Pancreas (tissue), 10 donors: ENCODE data around the gene ABHD4. TPM values are rescaled to one million over a fixed set of nuclear protein-coding genes. Genes with fewer than 3 reads are reported as not detected.

ENCODE experiments used
- ATAC-seq, 4 donors: fragments of 200-7000 bp; cut with Tn5 transposase; one replicate each; pipeline versions ENCODE4 v1.8.0 to v1.9.1; 2020; ENCODE audit warnings: mild to moderate bottlenecking in 4 of 4, moderate library complexity in 4 of 4
- DNase-seq, 6 donors: peaks; one replicate each; pipeline ENCODE4 v3.0.0-alpha.2; 2020
- FAIRE-seq: peaks from 2 replicates; lab custom pipeline; 2012; peaks lifted over from hg19 to GRCh38; lab: Jason Lieb, UNC
- H3K27ac ChIP-seq, 4 donors: fragments of 200-600 bp; sonication (generic); 1 replicate in 3 of 4; 2 replicates in 1 of 4; pipeline versions ENCODE4 v1.5.0 to v1.8.0; 2020
- H3K27me3 ChIP-seq, 4 donors: fragments of 200-600 bp; one replicate each; pipeline ENCODE4 v1.8.0; 2021
- H3K36me3 ChIP-seq, 3 donors: fragments of 200-600 bp; sonication (generic) in 1 of 3; one replicate each; pipeline versions ENCODE4 v1.5.0 to v1.8.0; 2020 to 2021
- H3K4me1 ChIP-seq, 3 donors: fragments of 200-600 bp; one replicate each; pipeline ENCODE4 v1.8.0; 2021
- H3K4me3 ChIP-seq, 4 donors: fragments of 200-600 bp; sonication (generic) in 2 of 4; one replicate each; pipeline versions ENCODE4 v1.5.0 to v1.8.0; 2020 to 2021
- H3K9me3 ChIP-seq, 4 donors: fragments of 200-600 bp; one replicate each; pipeline ENCODE4 v1.8.0; 2021
- CTCF ChIP-seq, 4 donors: fragments of 200-600 bp; sonication (generic) in 3 of 4; IDR thresholded peaks; one replicate each; pipeline versions ENCODE4 v1.5.0 to v1.8.0; 2021; ENCODE audit warnings: antibody characterized with exemption in 4 of 4
- WGBS, 2 donors: extraction: QIAGEN DNeasy Blood & Tissue Kit; methylation state at CpG; one replicate each; pipeline ENCODE4 v1.1.7; 2013; 5-methylcytosine and 5-hydroxymethylcytosine counted together
- intact Hi-C, 3 donors: fragments of 100-400 bp; cut with DNase I; formaldehyde crosslinking; loops; one replicate each; pipeline versions ENCODE4 v1.11.1 to v1.14.2; 2022
- polyA plus RNA-seq, 2 donors: library from polyadenylated mRNA; stranded (reverse); fragments of 200-250 nt; gene quantifications; one replicate each; pipeline ENCODE4 v1.2.3, GENCODE V29; 2013
- total RNA-seq, 6 donors: library from RNA; stranded (reverse); fragmentation: NEBNext Ultra II Directional in 4 of 6; extraction: Animal tissue kit (Norgen Biotek cat#: 25700) in 4 of 6; gene quantifications; one replicate each; pipeline versions ENCODE4 v1.2.1 to v1.2.4, GENCODE V29; 2021 to 2023
- donor health status: healthy with polysubstance abuse.
- donor health status: DM: no; HTN: no; CAD: no; lungs with moderate emphysema.
- donor health status: DM: no; HTN: no; CAD: no.
- donor health status: control.
- donor health status: control.
- donor health status: Bipolar disorder and iron deficiency.
- donor health status: DM: yes; HTN: yes; CAD: no.
- donor health status: DM: no; HTN: no; CAD: no.
- donor health status: DM: no; HTN: no; CAD: no.
- donor health status: DM: yes; HTN: yes; CAD: no.

ABHD4 gene
- total and polyA plus RNA-seq, 8 donors, result 7.6 to 25.9 (median 11.8) TPM

- WGBS, 2 donors, result 85 to 87% methylated on average over 6 of the region's 6 CpGs
- H3K36me3 ChIP-seq, result peaks cover 0 to 95% (median 26%) of the 10 kb centered on the region in 3 donors
These were observed 8.3 kb downstream of the ABHD4 start for GRCh38 chr14:22606380-22606779.

GRCh38 chr14:22607291-22607690, 9.2 kb downstream of the ABHD4 start:
- no peak for DNase-seq
- intact Hi-C loops, result loop anchor here in 1 of 3 donors (10.0 kb wide), 1 partner anchor 48 kb away; no protein-coding TSS in a partner anchor
- TF ChIP-seq CTCF (IDR thresholded peaks at IDR 0.05), result no peak
- Histone ChIP-seq H3K9me3 (no peaks in the 10 kb centered on the region), H3K27ac (no peak overlapping the region), H3K4me3 (no peak overlapping the region), H3K36me3 (peaks cover 0 to 94% (median 25%) of the 10 kb centered on the region in 3 donors), H3K27me3 (no peaks in the 10 kb centered on the region), H3K4me1 (no peaks in the 10 kb centered on the region)
- ATAC-seq, result no peak
- 75 to 81% methylated on average over 3 of the region's 3 CpGs for WGBS, 2 donors
- no peak for FAIRE-seq

More at GRCh38 chr14:22606380-22606779, 8.3 kb downstream of the ABHD4 start:
- H3K4me3 ChIP-seq, result no peak overlapping the region
- no peak overlapping the region for H3K27ac ChIP-seq
- ATAC-seq (no peak), DNase-seq (no peak), FAIRE-seq (no peak)
- no peaks in the 10 kb centered on the region for H3K4me1 ChIP-seq
- H3K9me3 ChIP-seq, result no peaks in the 10 kb centered on the region
- H3K27me3 ChIP-seq, result no peaks in the 10 kb centered on the region
- intact Hi-C loops, result loop anchor here in 1 of 3 donors (10.0 kb wide), 1 partner anchor 48 kb away; no protein-coding TSS in a partner anchor
- no peak for TF ChIP-seq CTCF (IDR thresholded peaks at IDR 0.05)

GRCh38 chr14:22610931-22611330, 12.8 kb downstream of the ABHD4 start:
- DNase-seq, result no peak
- intact Hi-C loops, result no loop called here
- 82 to 100% methylated on average over 2 of the region's 2 CpGs for WGBS, 2 donors
- Histone ChIP-seq H3K4me1 (peaks cover 0 to 4% (median 0%) of the 10 kb centered on the region in 3 donors), H3K36me3 (peaks cover 0 to 60% (median 11%) of the 10 kb centered on the region in 3 donors), H3K4me3 (no peak overlapping the region), H3K27ac (no peak overlapping the region), H3K9me3 (no peaks in the 10 kb centered on the region), H3K27me3 (no peaks in the 10 kb centered on the region)
- no peak for ATAC-seq
- TF ChIP-seq CTCF (IDR thresholded peaks at IDR 0.05), result no peak
- FAIRE-seq, result no peak

DNA sequence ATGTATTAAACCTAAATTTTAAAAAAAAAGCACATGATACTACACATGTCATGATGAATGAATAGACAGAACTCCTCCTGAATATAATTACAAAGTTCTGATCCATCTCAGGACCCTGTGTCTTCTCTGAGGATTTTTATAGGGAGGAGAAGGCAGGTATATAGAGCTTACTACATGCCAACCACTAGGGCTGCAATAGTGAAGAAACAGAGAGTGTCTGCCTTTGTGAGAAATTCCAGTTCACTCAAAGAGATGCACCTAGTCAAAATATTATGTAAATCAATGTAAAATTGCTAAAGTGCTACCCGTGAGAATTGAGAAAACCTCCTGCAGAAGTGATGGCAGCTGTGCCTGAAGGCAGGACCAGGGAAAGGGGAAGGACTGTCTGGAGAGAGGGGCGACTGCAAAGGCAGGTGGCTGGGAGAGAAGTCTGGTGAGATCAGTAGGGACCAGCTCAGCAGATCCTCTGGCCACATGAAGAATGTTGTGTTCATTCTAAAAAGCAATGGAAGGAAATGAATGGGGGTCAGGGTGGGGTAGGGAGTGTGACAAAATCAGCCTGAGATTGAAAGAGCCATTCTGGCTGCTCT, 15.1 kb downstream of the ABHD4 start:
- Histone ChIP-seq H3K4me1 (peaks cover 0 to 4% (median 0%) of the 10 kb centered on the region in 3 donors), H3K9me3 (no peaks in the 10 kb centered on the region), H3K27me3 (no peaks in the 10 kb centered on the region), H3K36me3 (peaks cover 0 to 38% (median 8%) of the 10 kb centered on the region in 3 donors), H3K27ac (peak overlapping the region; percentile 29 to 62 (median 53)), H3K4me3 (no peak overlapping the region)
- 52 to 61% methylated on average over 2 of the region's 2 CpGs for WGBS, 2 donors
- intact Hi-C loops, result no loop called here
- ATAC-seq (no peak), FAIRE-seq (no peak), DNase-seq (no peak)
- no peak for TF ChIP-seq CTCF (IDR thresholded peaks at IDR 0.05)

DNA sequence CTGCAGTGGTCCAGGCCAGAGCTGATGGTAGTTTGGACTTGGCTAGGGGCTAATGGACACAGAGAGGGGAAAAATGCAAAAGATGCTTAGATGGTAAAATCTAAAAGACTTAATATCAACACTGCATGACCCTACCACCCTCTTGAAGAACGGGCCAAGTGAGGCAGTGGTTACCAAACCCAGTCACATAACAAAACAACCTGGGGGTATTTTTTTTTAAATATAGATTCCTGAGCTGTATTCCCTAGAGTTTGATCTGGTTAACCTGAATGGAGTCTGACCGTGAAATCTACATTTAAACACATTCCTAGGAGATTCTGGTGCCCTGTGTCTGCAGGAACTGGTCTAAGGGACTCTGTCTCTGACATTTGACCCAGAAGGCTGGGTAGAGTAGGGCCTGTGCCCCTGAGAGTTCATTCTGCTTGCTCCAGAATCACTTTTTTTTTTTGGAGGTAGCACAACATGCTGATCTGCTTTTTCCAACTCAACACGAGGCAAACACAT, 15.7 kb downstream of the ABHD4 start:
- Histone ChIP-seq H3K36me3 (peaks cover 0 to 32% (median 3%) of the 10 kb centered on the region in 3 donors), H3K4me3 (no peak overlapping the region), H3K4me1 (peaks cover 0 to 4% (median 0%) of the 10 kb centered on the region in 3 donors), H3K27ac (peak overlapping the region; percentile 29 to 62 (median 53)), H3K9me3 (no peaks in the 10 kb centered on the region), H3K27me3 (no peaks in the 10 kb centered on the region)
- TF ChIP-seq CTCF (IDR thresholded peaks at IDR 0.05), result no peak
- FAIRE-seq (no peak), DNase-seq (no peak), ATAC-seq (no peak)
- intact Hi-C loops, result no loop called here
- WGBS, 2 donors, result 48 to 65% methylated on average over 3 of the region's 3 CpGs
